AG04449 (cell line): ENCODE data around the gene CD4.

Experiments
- CTCF ChIA-PET: fragments of 350-600 bp; formaldehyde crosslinking; extraction: SDS; loops from one replicate; lab custom pipeline; 2021; ENCODE audit warnings: antibody characterized with exemption; lab: Yijun Ruan, JAX
- POLR2A ChIA-PET: fragments of 400-600, 350-600 bp; formaldehyde crosslinking; extraction: SDS; loops from one replicate; lab custom pipeline; 2020; ENCODE audit warnings: antibody characterized with exemption, inconsistent platforms; lab: Yijun Ruan, JAX
- DNase-seq: peaks from one replicate; pipeline ENCODE4 v3.0.0-alpha.2; 2010; ENCODE audit warnings: low read depth, low spot score
- H3K4me3 ChIP-seq: 2 replicates; pipeline ENCODE4 v1.5.1; 2011; ENCODE audit warnings: low read depth, mild to moderate bottlenecking, control low read depth, low read length
- TF ChIP-seq, protein P1 (sequence below): IDR thresholded peaks from one replicate; pipeline ENCODE4 v1.5.1; 2011; ENCODE audit warnings: mild to moderate bottlenecking, moderate library complexity, low read length, control low read depth, inconsistent platforms; ENCODE audit not compliant: insufficient read depth; ENCODE audit errors: missing control alignments

CD4 gene

DNA sequence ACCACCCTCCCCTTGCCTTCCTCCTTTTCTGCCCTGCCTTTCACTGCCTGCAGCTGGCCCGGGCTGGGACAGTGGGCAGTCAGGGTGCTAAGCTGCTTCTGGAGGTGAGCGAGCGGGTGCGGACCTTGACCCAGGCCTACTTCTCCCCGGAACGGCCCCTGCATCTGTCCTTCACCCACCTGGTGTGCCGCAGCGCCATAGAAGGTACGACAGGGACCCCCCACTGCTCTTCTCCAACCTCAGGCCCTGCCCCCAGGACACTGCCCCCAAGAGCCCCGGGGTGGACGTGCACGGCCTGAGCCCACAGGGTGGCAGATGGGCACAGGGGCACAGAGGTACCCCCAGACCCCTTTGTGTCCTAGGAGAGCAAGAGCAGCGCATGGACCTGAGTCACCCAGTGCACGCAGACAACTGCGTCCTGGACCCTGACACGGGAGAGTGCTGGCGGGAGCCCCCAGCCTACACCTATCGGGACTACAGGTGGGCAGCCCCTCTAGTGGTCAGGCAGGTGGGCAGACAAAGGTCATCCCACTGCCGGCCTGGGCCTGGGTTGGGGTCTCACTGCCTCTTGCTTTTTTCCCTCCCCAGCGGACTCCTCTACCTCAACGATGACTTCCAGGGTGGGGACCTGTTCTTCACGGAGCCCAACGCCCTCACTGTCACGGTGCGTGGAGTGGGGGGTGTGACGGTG is 48.2 kb downstream of the CD4 start:
- no peak overlapping the region for H3K4me3 ChIP-seq
- TF ChIP-seq, protein P1, sequence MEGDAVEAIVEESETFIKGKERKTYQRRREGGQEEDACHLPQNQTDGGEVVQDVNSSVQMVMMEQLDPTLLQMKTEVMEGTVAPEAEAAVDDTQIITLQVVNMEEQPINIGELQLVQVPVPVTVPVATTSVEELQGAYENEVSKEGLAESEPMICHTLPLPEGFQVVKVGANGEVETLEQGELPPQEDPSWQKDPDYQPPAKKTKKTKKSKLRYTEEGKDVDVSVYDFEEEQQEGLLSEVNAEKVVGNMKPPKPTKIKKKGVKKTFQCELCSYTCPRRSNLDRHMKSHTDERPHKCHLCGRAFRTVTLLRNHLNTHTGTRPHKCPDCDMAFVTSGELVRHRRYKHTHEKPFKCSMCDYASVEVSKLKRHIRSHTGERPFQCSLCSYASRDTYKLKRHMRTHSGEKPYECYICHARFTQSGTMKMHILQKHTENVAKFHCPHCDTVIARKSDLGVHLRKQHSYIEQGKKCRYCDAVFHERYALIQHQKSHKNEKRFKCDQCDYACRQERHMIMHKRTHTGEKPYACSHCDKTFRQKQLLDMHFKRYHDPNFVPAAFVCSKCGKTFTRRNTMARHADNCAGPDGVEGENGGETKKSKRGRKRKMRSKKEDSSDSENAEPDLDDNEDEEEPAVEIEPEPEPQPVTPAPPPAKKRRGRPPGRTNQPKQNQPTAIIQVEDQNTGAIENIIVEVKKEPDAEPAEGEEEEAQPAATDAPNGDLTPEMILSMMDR: no peak
- no peak for DNase-seq
- CTCF ChIA-PET: interaction anchor here (6.5 to 17.9 kb wide), 3 partner anchors 10 to 84 kb away, joined by 83 to 316 read pairs (median 304); partner anchors contain the start of genes CDCA3, GNB3, GPR162 and MLF2
- POLR2A ChIA-PET: no interaction called here

DNA sequence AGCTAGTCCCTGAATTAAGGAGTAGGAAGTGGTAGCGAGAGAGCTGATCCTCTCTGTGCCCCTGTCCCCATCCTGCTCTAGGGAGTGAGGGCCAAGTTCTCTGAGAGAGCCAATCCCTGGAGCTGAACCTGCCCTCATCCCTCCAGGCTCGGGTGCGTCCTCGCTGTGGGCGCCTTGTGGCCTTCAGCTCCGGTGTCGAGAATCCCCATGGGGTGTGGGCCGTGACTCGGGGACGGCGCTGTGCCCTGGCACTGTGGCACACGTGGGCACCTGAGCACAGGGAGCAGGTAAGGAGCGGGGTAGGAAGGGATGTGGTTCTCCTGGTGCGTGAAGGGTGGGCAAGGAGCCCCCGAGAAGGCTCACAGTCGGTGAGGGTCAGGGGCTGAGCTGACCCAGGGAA is 49.5 kb downstream of the CD4 start:
- no peak for DNase-seq
- TF ChIP-seq, protein P1: no peak
- ChIA-PET POLR2A (interaction anchor here (3.9 to 5.5 kb wide), 2 partner anchors 10 to 13 kb away, joined by 17 to 43 read pairs; partner anchors contain the start of genes CDCA3, P3H3 and USP5), CTCF (interaction anchor here (1.0 to 18.1 kb wide), 6 partner anchors 9 to 85 kb away, joined by 3 to 316 read pairs (median 8); partner anchors contain the start of genes MLF2, P3H3, SPSB2 and USP5)
- H3K4me3 ChIP-seq: no peak overlapping the region

DNA sequence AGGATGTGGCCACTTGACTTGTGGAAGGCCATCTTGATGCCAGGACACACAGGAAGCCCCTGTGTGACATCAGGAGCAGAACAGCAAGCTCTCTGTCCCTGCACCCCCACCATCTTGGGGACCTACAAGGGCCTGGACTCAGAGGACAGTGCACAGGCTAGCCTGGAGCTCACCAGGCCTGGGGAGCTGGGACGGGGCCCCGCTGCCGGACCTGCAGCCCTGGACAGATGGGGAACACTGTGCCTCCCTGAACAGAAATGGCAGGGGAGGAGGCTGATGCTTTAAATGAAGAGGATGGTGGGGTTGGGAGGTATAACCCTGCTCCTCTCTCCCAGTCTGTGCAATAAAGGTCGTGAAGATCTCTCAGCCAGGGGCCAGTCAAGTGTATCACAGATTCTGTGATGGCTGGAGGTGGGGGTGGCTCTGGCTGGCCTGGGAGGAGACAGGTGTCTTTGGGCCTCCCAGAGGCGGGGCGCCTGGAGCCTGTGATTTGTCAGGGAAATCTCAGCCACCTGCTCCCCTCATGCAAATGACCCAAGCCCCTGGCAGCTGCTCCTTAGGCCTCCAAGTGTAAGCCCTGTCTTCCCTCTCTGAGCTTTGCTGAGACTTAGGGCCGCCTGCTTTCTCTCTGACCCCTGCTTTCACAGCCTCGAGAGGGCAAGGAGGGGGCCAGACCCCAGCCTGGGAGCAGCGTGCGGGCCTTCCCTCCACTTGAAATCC is 50.3 kb downstream of the CD4 start:
- ChIA-PET CTCF (interaction anchor here (1.0 to 18.1 kb wide), 6 partner anchors 9 to 86 kb away, joined by 3 to 316 read pairs (median 8); partner anchors contain the start of genes MLF2, P3H3, SPSB2 and USP5), POLR2A (interaction anchor here (3.9 to 5.5 kb wide), 2 partner anchors 11 to 12 kb away, joined by 17 to 43 read pairs; partner anchors contain the start of genes CDCA3, P3H3 and USP5)
- no peak for DNase-seq
- TF ChIP-seq, protein P1: no peak
- no peak overlapping the region for H3K4me3 ChIP-seq

DNA sequence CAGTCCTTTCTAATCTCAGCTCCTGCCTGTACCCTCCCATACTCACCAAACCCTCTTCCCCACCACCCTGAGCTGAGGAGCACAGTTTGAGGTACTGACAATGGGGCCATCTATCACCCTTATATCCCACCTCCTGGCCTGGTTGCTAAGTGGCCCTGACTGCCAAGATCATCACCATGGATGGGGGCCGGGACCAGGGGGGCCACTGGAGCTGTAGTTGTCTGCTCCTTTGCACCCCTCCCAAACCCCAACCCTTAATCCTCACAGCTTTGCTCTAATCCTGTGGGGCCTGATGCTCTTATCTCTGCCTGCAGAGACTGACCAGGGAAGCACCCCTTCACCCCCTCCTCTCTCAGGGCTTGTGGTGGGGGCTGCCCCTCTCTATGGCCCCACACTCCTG is 51.0 kb downstream of the CD4 start:
- TF ChIP-seq, protein P1: no peak
- no peak for DNase-seq
- CTCF ChIA-PET: interaction anchor here (1.6 to 18.1 kb wide), 6 partner anchors 8 to 87 kb away, joined by 5 to 316 read pairs (median 10); partner anchors contain the start of genes CDCA3, MLF2, P3H3 and SPSB2
- H3K4me3 ChIP-seq: no peak overlapping the region
- POLR2A ChIA-PET: interaction anchor here (1.1 to 5.5 kb wide), 3 partner anchors 11 to 28 kb away, joined by 5 to 43 read pairs (median 17); partner anchors contain the start of genes CDCA3, P3H3 and USP5

DNA sequence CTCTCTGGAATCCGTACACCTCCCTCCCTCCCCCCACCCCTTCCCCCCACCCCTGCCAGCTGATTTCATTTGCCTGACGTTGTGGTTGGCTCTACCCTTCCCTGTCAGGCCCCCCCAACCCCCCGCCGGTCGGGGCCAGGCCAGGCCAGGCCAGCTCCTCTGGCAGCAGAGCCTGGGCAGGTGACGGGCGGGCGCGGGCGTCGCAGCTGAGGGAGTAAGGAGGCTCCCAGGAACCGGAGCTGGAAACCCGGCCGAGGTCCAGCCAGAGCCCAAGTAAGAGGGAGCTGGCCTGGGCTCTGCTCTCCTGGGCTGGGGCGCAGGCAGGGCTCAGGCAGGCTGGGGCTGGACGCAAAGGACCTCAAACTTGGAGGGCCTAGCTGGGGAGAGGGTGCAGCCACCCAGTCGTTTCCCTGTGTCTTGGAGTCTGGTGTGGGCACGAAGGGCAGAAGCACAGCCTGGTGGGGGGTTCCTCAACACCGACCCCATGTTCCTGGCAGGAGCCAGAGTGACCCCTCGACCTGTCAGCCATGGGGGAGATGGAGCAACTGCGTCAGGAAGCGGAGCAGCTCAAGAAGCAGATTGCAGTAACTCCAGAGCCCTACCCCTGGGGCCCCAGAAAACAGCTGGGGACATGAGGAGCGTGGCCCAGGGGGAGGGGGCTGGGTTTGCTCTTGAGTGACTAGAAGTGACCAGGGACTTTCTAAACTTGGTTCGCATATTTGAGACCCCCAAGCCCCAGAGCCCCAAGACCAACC is 51.6 kb downstream of the CD4 start, which contains the start of gene GNB3:
TSS of gene GNB3 (plus strand) at position 165 of the 755 bp plus-strand sequence. CDS start at position 528, 363 bp downstream.
- ChIA-PET POLR2A (interaction anchor here (1.1 to 5.5 kb wide), 3 partner anchors 11 to 27 kb away, joined by 5 to 43 read pairs (median 17); partner anchors contain the start of genes CDCA3, P3H3 and USP5), CTCF (interaction anchor here (1.6 to 18.1 kb wide), 5 partner anchors 11 to 88 kb away, joined by 5 to 316 read pairs (median 11); partner anchors contain the start of genes CDCA3, MLF2, P3H3 and SPSB2)
- no peak for DNase-seq
- TF ChIP-seq, protein P1: no peak
- no peak within 1 kb of the TSS for H3K4me3 ChIP-seq
